ENCODE data around the gene NEURL1.

GRCh38 chr10:103490986-103491314 lies 2.6 kb upstream of the NEURL1 start:
- TF ChIP-seq CTCF (IDR thresholded peaks at IDR 0.05) (no peak), POLR2A (IDR thresholded peaks at IDR 0.05) (no peak)
